Esophagus mucosa (tissue), 1 donor: ENCODE measurements around the gene ERCC5. TPM values are rescaled to one million over a fixed set of nuclear protein-coding genes. Genes with fewer than 3 reads are reported as not detected.

Source experiments
- ATAC-seq: fragments of 200-7000 bp; cut with Tn5 transposase; one replicate; pipeline ENCODE4 v1.9.1; 2020
- total RNA-seq: library from RNA; stranded (reverse); gene quantifications from one replicate; pipeline ENCODE4 v1.2.4, GENCODE V29; 2023
- donor health status: DM: yes; HTN: yes; CAD: no.

ERCC5 gene
- 20.0 TPM for total RNA-seq

DNA sequence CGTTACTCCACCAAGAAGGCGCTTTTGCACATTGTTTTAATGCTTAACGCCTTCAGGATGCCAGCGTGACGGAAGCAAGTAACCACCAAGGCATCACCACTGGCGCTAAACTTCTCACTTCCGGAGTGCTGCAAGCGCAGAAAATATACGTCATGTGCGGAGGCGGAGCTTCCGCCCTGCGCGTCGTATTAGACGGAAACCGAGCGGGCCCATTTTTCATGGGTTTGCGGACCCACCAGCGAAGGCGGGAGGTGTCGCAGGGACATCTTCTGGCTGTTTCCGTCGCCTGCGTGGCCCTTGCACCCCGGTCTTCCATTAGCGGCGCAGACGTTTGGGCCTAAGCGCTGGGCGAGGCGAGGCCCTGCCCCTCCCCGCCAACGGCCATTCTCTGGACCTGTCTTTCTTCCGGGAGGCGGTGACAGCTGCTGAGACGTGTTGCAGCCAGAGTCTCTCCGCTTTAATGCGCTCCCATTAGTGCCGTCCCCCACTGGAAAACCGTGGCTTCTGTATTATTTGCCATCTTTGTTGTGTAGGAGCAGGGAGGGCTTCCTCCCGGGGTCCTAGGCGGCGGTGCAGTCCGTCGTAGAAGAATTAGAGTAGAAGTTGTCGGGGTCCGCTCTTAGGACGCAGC is at the start of gene ERCC5:
Gene ERCC5 (plus strand): TSS at position 403 of the 631 bp plus-strand sequence. CDS start 235 bp downstream, outside the sequence.
- ATAC-seq = peak; percentile 95

- ATAC-seq = peak; percentile 99
These were observed 47.0 kb upstream of the ERCC5 start, which contains the start of the genes BIVM and POGLUT2 for GRCh38 chr13:102798581-102799425. BIVM (plus strand) TSS chr13:102799119; CDS start chr13:102807268, 8,149 bp downstream. POGLUT2 (minus strand) TSS chr13:102798976; CDS start chr13:102798670, 306 bp downstream.

GRCh38 chr13:102799426-102800144 is 46.2 kb upstream of the ERCC5 start:
- peak; percentile 29 for ATAC-seq

- peak; percentile 81 for ATAC-seq
These were observed 45.4 kb upstream of the ERCC5 start for GRCh38 chr13:102800145-102801041.

- no peak for ATAC-seq
These were observed 40.2 kb upstream of the ERCC5 start for GRCh38 chr13:102805680-102806079.

DNA sequence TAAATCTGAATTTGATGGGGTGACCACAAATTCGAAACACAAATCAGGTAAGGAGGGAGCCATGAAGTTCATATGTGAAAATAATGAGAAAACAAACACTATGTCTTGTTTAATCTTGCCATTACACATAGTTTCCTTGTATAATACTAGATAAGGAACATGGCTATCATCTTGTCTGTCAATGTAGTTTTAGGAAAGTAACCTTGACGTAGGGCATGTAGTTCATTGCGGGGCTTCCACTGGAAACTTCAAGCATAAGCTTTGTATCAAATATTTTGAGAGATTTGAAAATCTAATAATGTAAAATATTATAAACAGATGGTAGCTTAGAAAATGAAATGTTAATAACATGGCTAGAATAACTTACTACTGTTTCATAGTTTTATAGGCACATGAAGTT is 38.1 kb upstream of the ERCC5 start:
- ATAC-seq = no peak

DNA sequence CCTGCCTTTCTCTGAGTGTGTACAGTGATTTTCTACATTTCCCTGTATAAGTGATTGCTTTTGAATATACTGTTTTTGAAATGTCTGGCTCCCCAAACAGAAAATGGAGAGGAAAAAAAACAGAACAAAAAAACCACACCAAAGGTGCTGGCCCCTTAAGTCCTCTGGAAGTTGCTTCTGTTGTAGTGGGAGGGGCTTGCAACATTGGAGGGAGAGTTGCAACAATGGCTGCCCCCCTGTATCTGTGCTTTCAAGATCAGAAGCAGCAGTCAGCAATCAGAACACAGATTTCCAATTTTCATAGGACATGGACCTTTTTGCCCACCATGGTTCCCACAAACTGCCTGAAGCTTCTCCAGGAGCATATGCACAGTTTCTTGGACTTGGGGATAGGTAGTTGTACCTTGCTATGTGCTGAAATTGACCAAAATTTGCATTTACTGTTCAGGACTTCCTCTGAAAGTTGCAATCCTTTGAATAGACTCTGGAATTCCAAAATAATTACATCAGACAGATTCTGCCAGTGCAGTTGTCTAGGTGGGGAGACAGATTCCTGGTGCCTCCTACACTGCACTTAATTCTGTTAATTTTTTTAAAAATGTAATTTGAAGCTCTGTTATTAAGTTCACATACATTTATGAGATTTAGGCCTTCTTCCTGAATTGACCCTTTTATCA is 33.1 kb upstream of the ERCC5 start:
- no peak for ATAC-seq

- ATAC-seq = no peak
These were observed 31.7 kb upstream of the ERCC5 start for GRCh38 chr13:102814025-102814607.

GRCh38 chr13:102814793-102815192 is 31.0 kb upstream of the ERCC5 start:
- ATAC-seq = no peak

DNA sequence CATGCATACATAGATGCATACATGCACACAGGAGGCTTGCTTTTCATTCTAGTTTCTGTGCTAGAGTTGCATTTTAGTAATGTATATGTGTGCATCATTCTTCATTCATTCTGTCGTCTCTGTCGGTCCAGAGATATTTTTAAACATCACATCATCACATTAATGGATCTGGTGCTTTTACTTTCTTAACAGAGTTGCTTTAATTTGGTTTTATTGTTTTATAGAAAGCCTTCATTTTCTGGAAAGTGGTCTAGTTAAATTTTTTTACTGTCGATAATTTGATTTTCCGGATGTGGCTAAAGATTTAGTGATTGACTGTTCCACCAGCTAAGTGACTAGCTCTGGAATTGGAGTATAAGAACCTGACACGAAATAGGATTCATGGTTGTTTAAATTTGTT is 30.0 kb upstream of the ERCC5 start:
- no peak for ATAC-seq

DNA sequence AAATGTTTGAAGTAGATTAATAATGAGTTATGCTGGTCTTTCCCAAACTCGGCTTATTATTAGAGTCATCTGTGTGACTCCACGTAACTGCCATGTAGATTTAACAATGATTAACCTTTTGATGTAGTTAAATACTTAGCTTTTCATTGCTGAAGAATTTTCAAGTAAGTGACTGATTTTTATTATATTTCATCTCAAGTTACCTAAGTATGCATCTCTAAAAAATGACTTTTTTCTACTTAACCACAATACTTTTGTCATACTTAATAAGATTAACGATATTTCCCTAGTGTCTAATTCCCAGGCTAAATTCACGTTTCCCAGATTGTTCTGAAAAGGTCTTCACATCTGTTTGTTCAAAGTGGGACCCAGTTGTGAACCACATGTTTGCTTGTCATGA is 29.1 kb upstream of the ERCC5 start:
- no peak for ATAC-seq

DNA sequence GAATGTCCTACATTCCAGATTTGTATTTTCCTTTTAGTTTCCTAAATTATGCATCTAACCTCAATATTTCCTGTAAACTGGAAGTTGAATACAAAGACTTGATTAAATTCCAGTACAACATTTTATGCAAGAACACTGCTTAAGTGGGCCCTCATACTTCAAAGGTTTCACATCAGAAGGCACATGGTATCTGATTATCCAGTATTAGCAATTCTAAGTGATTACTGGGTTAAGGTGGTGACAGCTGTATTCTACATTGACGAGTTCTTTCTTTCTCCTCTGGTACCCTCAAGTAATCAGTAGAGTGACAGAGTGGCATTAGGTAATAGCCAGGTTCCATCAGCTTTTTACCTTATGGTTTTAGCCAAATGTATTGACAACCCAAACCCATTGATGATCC is 28.6 kb upstream of the ERCC5 start:
- ATAC-seq = no peak

DNA sequence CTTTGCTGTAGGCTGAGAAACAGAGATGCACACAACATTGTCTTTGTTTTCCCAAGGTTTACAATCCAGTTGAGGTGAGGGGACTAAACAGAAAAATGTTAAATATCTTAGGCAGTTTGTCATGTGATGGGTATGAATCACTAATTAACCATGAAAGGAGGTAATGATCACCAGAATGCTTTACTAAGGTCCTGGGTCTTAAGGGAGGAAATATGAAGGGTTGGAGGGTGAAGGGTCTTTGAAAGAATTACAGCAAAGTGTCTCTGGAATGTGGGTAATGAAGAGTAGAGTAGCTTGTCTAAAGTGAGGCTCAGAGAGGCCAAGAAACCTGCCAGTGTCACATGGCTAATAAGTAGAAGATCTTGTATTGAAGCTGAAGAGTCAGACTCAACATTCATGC is 27.9 kb upstream of the ERCC5 start:
- no peak for ATAC-seq

GRCh38 chr13:102825400-102825799 is 20.4 kb upstream of the ERCC5 start:
- ATAC-seq = no peak

GRCh38 chr13:102825921-102826706 is 19.7 kb upstream of the ERCC5 start:
- ATAC-seq = peak; percentile 91

DNA sequence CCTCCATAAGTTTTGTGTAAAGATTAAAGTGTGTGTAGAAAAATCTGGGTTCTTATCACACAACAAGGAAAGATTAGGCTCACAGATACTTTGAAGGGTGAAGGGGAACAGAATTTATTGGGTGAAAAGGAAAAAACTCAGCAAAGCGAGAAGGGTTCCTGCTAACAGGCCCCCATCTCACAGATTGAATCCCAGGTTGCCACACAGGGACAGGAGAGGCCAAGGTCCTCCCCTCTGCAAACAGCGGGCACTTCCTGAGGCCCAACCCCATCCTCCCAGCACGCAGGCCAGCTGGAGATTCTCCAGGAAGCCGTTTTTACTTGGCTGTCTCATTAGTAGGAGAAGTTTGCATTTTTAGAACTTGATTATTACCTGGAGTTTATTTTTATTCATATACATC is 15.2 kb upstream of the ERCC5 start:
- no peak for ATAC-seq

DNA sequence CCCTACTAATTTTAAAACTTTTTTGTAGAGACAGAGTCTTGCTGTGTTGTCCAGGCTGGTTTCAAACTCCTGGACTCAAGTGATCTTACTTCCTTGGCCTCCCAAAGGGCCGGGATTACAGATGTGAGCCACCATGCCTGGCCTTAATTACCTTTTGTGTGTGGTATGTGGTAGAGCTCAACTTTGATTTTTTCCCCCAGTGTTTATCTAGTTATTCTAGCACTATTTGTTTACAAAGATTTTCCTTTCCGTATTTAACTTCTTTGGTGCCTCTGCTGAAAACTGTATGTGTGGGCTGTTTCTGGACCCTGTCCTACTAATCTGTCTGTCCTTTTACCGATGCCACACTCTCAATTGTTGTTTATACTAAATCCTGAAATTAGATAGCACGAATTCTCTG is 9.4 kb upstream of the ERCC5 start:
- no peak for ATAC-seq

DNA sequence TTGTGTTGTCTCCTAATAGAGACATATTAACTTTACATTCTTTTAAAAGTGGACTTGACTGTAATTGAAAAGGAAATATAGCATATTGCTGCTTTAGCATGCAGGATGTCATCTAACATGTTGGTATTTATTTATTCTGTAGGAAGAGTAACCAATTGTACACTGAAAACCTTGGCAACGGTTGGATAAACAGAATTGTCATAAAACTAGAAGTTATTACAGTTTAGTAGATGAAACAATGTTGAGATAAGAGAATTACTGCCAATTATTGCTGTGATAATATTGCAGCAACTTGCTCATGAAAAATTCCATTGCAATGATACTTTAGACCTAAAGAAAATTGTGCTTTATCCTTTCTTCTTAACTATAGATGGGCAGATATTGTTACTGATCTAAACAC is 7.6 kb upstream of the ERCC5 start:
- ATAC-seq = no peak

DNA sequence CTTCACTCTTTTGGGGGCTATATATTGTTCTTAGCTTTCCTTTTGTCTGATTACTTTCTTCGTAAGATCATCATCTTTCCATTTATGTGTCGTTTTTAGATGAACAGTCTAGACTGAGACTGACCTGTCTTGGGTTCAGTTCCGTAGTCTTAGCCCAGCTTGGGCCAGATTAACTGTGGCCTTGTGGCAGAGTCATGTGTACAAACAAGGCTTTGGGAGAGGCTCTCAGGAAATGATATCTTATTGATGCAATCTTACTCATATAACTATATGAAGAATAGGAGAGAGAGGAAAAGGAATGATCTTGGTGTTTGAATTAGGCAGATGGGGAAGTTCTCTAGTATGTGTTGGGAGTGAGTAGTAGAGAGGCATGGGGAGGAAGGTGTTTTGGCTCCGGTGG is 6.8 kb upstream of the ERCC5 start:
- ATAC-seq = no peak

DNA sequence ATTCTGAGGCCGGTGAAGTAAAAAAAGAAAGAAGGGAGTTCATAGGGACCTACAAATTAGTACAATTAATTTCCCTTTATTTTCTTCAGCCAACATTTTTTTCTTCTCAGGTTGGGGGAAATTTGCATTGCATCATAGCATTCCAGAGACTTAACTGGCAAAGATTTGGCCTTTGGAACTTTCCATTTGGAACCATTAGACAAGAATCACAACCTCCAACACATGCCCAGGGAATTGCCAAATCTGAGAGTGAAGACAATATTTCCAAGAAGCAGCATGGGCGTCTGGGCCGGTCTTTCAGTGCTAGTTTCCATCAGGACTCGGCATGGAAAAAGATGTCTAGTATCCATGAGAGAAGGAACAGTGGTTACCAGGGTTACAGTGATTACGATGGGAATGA is 6.4 kb upstream of the ERCC5 start:
- ATAC-seq = no peak

- no peak for ATAC-seq
These were observed 573 bp upstream of the ERCC5 start for GRCh38 chr13:102845289-102845629.
